GM12878 (cell line): Measurements from ENCODE around the gene ARHGDIG. TPM values are rescaled to one million over a fixed set of nuclear protein-coding genes. Genes with fewer than 3 reads are reported as not detected.

Source experiments
- ELK1 ChIP-seq: IDR thresholded peaks from 2 replicates; pipeline ENCODE4 v1.6.1; 2012; ENCODE audit warnings: low read depth, low read length, improper control_type of control experiment
- GATAD2B ChIP-seq: fragments of 450-650 bp; conservative IDR thresholded peaks from 2 replicates; pipeline ENCODE4 v1.6.1; 2017; ENCODE audit warnings: low read depth, mild to moderate bottlenecking, moderate library complexity
- IRF3 ChIP-seq: fragments of 450-650 bp; IDR thresholded peaks from 2 replicates; pipeline ENCODE4 v1.6.1; 2014; ENCODE audit warnings: mild to moderate bottlenecking
- LARP7 ChIP-seq: fragments of 450-650 bp; IDR thresholded peaks from 2 replicates; pipeline ENCODE4 v1.6.1; 2017; ENCODE audit warnings: mild to moderate bottlenecking
- MEF2A ChIP-seq: IDR thresholded peaks from 2 replicates; pipeline ENCODE4 v1.6.1; 2011; ENCODE audit warnings: low read depth, mild to moderate bottlenecking, low read length, moderate library complexity; ENCODE audit not compliant: insufficient read depth
- MEF2B ChIP-seq: fragments of 450-650 bp; IDR thresholded peaks from 2 replicates; pipeline ENCODE4 v1.6.1; 2018; ENCODE audit warnings: mild to moderate bottlenecking, moderate library complexity; ENCODE audit not compliant: partially characterized antibody, poor library complexity, severe bottlenecking
- MLLT1 ChIP-seq: fragments of 450-650 bp; IDR thresholded peaks from 2 replicates; pipeline ENCODE4 v1.6.1; 2016; ENCODE audit warnings: mild to moderate bottlenecking
- MYC ChIP-seq: IDR thresholded peaks from 2 replicates; pipeline ENCODE4 v1.6.1; 2011; ENCODE audit warnings: mild to moderate bottlenecking, low read length, moderate library complexity, inconsistent platforms; ENCODE audit not compliant: insufficient read depth, insufficient replicate concordance, insufficient read length, severe bottlenecking
- NR2F1 ChIP-seq: fragments of 450-650 bp; conservative IDR thresholded peaks from 2 replicates; pipeline ENCODE4 v1.6.1; 2017; ENCODE audit warnings: mild to moderate bottlenecking
- PBX3 ChIP-seq: IDR thresholded peaks from 2 replicates; pipeline ENCODE4 v1.6.1; 2011; ENCODE audit warnings: mild to moderate bottlenecking, low read depth, low read length, moderate library complexity; ENCODE audit not compliant: insufficient replicate concordance
- POLR2A ChIP-seq: IDR thresholded peaks from 2 replicates; pipeline ENCODE4 v1.6.1; 2011; ENCODE audit warnings: low read depth, mild to moderate bottlenecking, low read length
- RB1 ChIP-seq: fragments of 450-650 bp; formaldehyde crosslinking; IDR thresholded peaks from 2 replicates; pipeline ENCODE4 v1.6.1; 2017; ENCODE audit warnings: mild to moderate bottlenecking, borderline replicate concordance
- RELB ChIP-seq: fragments of 450-650 bp; IDR thresholded peaks from 2 replicates; pipeline ENCODE4 v1.6.1; 2017; ENCODE audit warnings: low read depth, mild to moderate bottlenecking, moderate library complexity
- SP1 ChIP-seq: IDR thresholded peaks from one replicate; pipeline ENCODE4 v1.6.1; 2011; ENCODE audit warnings: low read depth, low read length
- WRNIP1 ChIP-seq: IDR thresholded peaks from 2 replicates; pipeline ENCODE4 v1.6.1; 2011; ENCODE audit warnings: low read depth, low read length, improper control_type of control experiment, borderline replicate concordance
- YY1 ChIP-seq: IDR thresholded peaks from 2 replicates; pipeline ENCODE4 v1.6.1; 2011; ENCODE audit warnings: low read depth, mild to moderate bottlenecking, low read length
- ZNF24 ChIP-seq: fragments of 450-650 bp; IDR thresholded peaks from 2 replicates; pipeline ENCODE4 v1.6.1; 2017; ENCODE audit warnings: antibody characterized with exemption, mild to moderate bottlenecking
- ZNF687 ChIP-seq: fragments of 450-650 bp; IDR thresholded peaks from 2 replicates; pipeline ENCODE4 v1.6.1; 2017; ENCODE audit warnings: mild to moderate bottlenecking, moderate library complexity
- polyA plus RNA-seq, 11 experiments: library from polyadenylated mRNA; depleted of rRNA in 4 of 11; unstranded in 6 of 11; stranded (reverse) in 5 of 11; fragments of >200 nt; fragmentation: Nextera tagmentation in 4 of 11; fragmentation: Illumina TruSeq in 1 of 11; extraction: Ambion mirVana in 4 of 11; extraction: Trizol in 1 of 11; gene quantifications; 1 replicate in 1 of 11; 2 replicates in 10 of 11; pipeline versions ENCODE4 v1.2.1 to v1.2.3, GENCODE V29; 2011 to 2016; ENCODE audit warnings: inconsistent platforms in 2 of 11, missing spikeins in 2 of 11, low read depth in 1 of 11
- total RNA-seq, 4 experiments: library from RNA; depleted of rRNA in 3 of 4; stranded (reverse); fragments of >200 nt in 3 of 4; fragmentation: Illumina TruSeq in 1 of 4; extraction: Trizol in 1 of 4; gene quantifications; 2 replicates each; pipeline versions ENCODE4 v1.2.1 to v1.2.3, GENCODE V29; 2013 to 2021

The ARHGDIG gene
- total and polyA plus RNA-seq, 10 of the 15 experiments (the other 5 are each of a cell fraction or from before 2014, with no cell fraction given), result not detected

- TF ChIP-seq GATAD2B, result peak; percentile 91
- TF ChIP-seq ZNF687, result peak; percentile 73
- peak; percentile 56 for TF ChIP-seq SP1
- TF ChIP-seq RB1, result peak; percentile 31; the same call in 1 of the 2 replicates
- no peak for TF ChIP-seq WRNIP1
- TF ChIP-seq PBX3, result peak; percentile 38
- peak; percentile 44 for TF ChIP-seq MLLT1
- TF ChIP-seq NR2F1, result peak; percentile 84
- 0 out of 2 replicates have a peak, but pooled peaks have one; percentile 31 for TF ChIP-seq IRF3
- TF ChIP-seq POLR2A, result peak; percentile 87
- TF ChIP-seq MYC, result no peak
- peak; percentile 97 for TF ChIP-seq LARP7
- peak; percentile 43; the same call in 1 of the 2 replicates for TF ChIP-seq RELB
- TF ChIP-seq ZNF24, result no peak
- TF ChIP-seq ELK1, result peak; percentile 41
- TF ChIP-seq MEF2A, result 0 out of 2 replicates have a peak, but pooled peaks have one; percentile 47
- TF ChIP-seq YY1, result peak; percentile 91
- TF ChIP-seq MEF2B, result no peak
These were observed 45.7 kb upstream of the ARHGDIG start, which contains the start of gene FAM234A (continued) for GRCh38 chr16:234468-235305.
